NCI-H1694 treated with DMSO at 0.1 percent for 48 hours (cell line): ENCODE results near the gene ENTPD8.
"Not testable (repeated sequence)": the region's sequence is repeated elsewhere in the genome, so short reads cannot be mapped to it uniquely, and the experiment has no call there.

ENCODE experiments used
- DNase-seq: peaks from one replicate; lab custom pipeline; 2025; lab: John Stamatoyannopoulos, UW

The ENTPD8 gene

DNA sequence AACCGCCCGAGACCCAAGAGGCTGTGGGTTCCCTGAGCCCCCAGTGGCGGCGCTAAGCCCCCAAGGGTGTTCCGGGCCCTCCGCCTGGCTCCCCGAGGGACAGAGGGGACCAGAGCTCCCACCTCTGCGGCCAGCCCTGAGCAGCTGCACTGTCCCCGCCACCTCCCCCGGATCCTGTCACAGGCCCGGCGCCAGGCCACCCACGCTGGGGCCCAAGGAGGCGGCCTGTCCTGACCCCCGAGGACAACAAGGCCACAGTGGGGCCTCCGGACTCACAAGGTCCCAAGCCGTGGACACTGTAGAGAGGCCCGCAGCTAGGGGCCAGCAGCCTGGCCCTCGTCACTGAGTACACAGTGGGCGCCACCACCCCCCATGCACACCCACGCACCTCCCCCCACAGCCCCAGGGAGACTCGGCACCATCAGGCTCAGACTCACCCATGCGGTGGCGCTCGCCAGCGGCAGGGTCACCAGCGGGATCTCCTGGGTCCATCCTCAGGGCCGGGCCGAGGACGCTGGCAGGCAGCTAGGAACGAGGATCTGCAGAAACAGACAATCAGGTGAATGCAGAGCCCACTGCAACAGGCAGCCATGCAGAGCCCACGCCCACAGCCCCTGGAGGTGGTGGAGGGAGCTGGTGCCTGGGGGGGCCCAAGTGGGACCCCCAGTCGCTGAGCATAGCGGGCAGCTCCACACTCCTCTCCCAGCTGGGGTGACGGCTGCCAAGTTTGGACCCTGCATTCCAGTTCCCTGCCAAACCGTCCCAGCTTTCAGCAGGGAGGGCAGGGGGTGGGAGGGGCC lies 46.1 kb downstream of the ENTPD8 start:
- no peak for DNase-seq

GRCh38 chr9:137393176-137394150 lies 47.7 kb downstream of the ENTPD8 start:
- no peak for DNase-seq

GRCh38 chr9:137392232-137393007 lies 48.7 kb downstream of the ENTPD8 start:
- DNase-seq: no peak

- DNase-seq: no peak
These were observed 49.8 kb downstream of the ENTPD8 start for GRCh38 chr9:137391411-137391754.

- peak; percentile 36 for DNase-seq
These were observed 50.4 kb downstream of the ENTPD8 start for GRCh38 chr9:137390553-137391410.

- DNase-seq: no peak
These were observed 51.8 kb downstream of the ENTPD8 start for GRCh38 chr9:137389428-137389746.

GRCh38 chr9:137388589-137389427 lies 52.3 kb downstream of the ENTPD8 start:
- no peak for DNase-seq

DNA sequence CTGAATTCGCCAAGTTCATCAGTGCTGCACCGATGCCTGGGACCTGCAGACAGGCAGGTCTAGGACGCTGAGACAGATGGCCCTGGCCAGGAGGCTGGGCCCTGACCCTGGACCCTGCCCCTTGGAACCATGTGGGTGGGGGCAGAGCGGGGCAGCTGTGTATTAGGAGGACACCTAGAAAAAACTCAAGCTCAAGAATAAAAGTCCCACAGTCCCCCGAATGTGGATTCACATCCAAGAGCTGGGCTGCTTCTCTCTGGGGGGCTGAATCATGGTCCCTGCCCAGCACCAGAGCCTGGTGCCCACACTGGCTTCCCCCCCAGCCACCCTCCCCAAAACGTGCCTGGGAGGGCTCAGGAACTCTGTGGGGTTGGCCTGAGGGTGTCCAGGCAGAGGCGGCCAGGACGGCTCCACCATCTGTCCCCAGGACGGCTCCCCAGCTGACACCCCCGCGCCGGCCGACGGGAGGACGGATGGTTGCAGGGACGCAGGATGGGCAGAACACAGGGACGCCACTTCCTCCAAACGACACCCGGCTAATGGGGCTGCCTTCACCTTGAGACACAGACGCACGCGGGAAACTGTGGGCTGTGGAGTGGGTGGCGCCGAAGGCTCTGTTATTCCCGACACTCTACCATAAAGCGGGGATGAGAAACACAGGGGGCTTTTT lies 53.1 kb downstream of the ENTPD8 start:
- no peak for DNase-seq

- no peak for DNase-seq
These were observed 53.9 kb downstream of the ENTPD8 start for GRCh38 chr9:137387114-137387890.

DNA sequence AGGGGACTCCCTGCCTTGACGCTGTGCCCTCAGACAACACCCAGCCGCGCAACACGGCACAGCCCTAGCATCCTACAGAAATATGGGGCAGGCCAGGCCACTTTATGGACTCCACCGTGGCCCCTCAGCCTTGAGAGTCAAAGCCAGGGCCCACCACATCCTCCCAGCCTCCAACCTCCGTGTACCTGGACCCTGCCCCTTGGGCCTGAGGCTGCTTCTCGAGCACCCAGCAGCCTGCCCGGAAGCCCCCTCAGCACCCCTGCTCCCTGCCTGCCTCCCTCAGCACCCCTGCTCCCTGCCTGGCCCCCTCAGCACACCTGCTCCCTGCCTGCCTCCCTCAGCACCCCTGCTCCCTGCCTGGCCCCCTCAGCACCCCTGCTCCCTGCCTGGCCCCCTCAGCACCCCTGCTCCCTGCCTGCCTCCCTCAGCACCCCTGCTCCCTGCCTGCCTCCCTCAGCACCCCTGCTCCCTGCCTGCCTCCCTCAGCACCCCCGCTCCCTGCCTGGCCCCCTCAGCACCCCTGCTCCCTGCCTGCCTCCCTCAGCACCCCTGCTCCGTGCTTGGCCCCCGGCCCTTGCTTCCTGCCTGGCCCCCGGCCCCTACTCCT lies 54.5 kb downstream of the ENTPD8 start:
- not testable (repeated sequence) for DNase-seq

DNA sequence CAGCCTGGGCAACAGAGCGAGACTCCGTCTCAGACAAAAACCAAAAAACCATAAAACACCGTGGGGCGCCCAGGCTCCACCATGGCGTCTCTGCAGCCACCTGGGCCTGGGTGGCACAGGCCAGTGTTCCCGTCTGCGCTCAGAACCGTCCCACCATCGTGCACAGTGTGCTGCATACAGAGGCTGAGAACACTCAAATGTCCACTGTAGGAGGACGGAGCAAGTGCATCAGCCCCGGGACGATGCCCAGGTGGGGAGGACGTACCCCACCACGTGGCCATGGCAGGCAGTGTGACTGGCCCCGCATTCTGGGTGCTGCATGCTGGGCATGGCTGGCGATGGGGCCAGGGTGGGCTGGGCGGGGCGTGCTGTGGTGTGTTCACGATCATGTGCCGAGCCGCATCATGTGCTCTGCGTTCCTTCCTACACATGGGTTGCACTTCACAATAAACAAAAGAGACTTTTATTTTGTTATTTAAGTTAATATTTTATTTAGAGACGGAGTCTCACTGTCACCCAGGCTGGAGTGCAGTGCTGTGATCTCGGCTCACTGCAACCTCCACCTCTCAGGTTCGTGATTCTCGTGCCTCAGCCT lies 56.0 kb downstream of the ENTPD8 start:
- DNase-seq: no peak
